Endothelial cell of umbilical vein (primary cell): ENCODE results near the gene PTPN6.
A peak's percentile ranks its signal among the peaks of the same experiment; 100 is the strongest.

Source experiments
- POLR2A ChIP-seq: IDR thresholded peaks from 2 replicates; pipeline ENCODE4 v1.6.1; 2012; ENCODE audit warnings: low read depth, mild to moderate bottlenecking, control low read depth, low read length
- POLR2AphosphoS5 ChIP-seq: IDR thresholded peaks from 2 replicates; pipeline ENCODE4 v1.6.1; 2012; ENCODE audit warnings: low read depth, mild to moderate bottlenecking, control low read depth, low read length, moderate library complexity; ENCODE audit not compliant: insufficient read depth
- TF ChIP-seq, protein P1 (sequence below), 2 donors: IDR thresholded peaks; 1 replicate in 1 of 2; 2 replicates in 1 of 2; pipeline ENCODE4 v1.5.1; 2011; ENCODE audit warnings: low read length in 2 of 2, mild to moderate bottlenecking in 2 of 2, moderate library complexity in 2 of 2, control low read depth in 1 of 2, inconsistent platforms in 1 of 2, low read depth in 1 of 2; ENCODE audit not compliant: insufficient read depth in 1 of 2; ENCODE audit errors: extremely low read depth in 1 of 2
- TF ChIP-seq, protein P2 (sequence below): IDR thresholded peaks from 2 replicates; pipeline ENCODE4 v1.6.1; 2011; ENCODE audit not compliant: insufficient read depth, insufficient read length

DNA sequence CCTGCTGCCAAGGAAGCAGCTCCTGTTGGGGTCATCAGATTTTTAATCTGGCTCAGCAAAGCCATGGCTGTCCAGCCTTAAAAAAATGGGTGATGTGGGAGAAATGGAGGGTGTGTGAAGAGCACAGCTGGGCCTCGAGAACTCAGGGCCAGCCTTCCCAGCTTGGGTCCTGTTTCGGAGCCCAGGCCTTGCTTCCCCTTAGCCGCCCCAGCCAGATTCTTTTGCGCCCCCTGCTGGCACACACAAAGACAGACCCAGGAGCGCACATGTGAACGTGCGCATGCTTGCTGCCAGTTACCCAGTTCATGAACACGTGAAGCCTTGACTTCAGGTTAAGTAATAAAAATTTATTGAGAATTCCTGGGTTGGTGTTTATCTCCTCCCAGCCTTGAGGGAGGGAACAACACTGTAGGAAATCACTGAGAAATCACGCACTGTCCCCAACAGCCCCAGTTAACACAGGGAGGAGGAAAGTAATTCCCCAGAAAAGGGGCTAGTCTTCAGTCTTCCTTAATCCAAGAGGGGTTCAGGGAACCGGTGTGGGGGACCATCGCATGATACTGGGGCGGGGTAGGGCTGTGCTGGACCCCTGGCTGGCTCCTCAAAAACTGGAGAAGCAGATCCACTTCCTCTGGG, 14.0 kb downstream of the PTPN6 start:
- TF ChIP-seq, protein P1, sequence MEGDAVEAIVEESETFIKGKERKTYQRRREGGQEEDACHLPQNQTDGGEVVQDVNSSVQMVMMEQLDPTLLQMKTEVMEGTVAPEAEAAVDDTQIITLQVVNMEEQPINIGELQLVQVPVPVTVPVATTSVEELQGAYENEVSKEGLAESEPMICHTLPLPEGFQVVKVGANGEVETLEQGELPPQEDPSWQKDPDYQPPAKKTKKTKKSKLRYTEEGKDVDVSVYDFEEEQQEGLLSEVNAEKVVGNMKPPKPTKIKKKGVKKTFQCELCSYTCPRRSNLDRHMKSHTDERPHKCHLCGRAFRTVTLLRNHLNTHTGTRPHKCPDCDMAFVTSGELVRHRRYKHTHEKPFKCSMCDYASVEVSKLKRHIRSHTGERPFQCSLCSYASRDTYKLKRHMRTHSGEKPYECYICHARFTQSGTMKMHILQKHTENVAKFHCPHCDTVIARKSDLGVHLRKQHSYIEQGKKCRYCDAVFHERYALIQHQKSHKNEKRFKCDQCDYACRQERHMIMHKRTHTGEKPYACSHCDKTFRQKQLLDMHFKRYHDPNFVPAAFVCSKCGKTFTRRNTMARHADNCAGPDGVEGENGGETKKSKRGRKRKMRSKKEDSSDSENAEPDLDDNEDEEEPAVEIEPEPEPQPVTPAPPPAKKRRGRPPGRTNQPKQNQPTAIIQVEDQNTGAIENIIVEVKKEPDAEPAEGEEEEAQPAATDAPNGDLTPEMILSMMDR (IDR thresholded peaks at IDR 0.05; ENCODE audit: extremely low read depth in 1 of 2, insufficient read depth in 1 of 2, low read depth in 1 of 2, low read length in 2 of 2): peak; percentile 89 to 92
- TF ChIP-seq, protein P2, sequence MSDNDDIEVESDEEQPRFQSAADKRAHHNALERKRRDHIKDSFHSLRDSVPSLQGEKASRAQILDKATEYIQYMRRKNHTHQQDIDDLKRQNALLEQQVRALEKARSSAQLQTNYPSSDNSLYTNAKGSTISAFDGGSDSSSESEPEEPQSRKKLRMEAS: peak; percentile 69
- TF ChIP-seq POLR2A: no peak
- TF ChIP-seq POLR2AphosphoS5: peak; percentile 31
